ENCODE measurements around the gene IGF1R.

The IGF1R gene

DNA sequence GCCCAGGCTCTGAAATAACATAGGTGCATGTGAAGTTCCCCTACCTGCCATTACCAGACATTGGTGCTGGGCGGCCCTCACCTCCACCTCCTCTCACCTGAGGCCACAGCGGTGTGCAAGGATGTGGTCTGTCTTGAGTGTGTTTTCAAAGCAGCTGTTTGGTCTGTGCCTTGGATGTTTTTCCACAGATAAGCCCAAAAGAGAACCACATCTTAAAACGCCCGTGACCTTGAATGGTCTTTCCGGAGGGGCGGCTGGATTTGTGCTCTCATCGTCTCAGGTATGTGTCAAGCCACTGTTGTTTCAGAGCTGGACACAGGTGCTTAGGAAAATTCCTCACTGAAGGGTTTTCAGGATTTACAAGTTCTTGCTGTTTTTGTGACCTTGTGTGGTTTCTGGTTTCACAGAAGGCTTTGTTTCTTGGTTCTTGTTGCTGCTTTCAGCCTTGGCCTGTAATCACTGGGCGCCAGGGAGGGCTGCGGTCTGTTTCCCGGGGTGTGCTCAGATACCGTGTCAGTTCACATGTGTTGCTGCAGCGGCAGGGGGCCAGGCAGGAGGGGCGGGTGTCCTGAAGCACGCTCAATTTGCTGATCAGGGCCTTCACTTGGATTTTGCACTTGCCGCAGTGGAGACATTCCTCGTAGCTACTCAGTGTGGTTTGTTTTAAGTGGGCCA is 128.4 kb downstream of the IGF1R start:
- DNase-seq (ENCODE audit: low spot score) = no peak

- DNase-seq (ENCODE audit: low spot score) = no peak
Measured at GRCh38 chr15:98777426-98777825, 129.1 kb downstream of the IGF1R start.

- DNase-seq (ENCODE audit: low spot score) = no peak
Measured at GRCh38 chr15:98778263-98778959, 130.1 kb downstream of the IGF1R start.

DNA sequence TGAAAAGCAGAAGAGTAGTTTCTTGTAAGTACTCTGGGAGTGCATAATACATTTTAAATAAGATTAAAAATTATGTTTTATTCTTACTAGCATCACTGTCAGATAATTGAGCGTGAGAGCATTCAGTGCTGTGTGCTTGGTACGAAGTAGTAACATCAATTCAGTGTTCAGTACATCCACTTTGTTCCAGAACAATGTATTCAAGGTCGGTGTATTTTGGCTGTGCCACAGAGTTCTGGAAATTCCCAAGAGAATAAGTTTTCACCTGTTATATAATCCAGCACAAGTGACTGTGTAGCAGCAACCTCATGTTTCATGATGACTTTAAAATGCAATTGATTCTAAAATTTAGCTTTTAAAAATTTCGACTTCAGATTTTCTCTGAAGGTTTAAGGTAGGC is 130.6 kb downstream of the IGF1R start:
- no peak for DNase-seq (ENCODE audit: low spot score)

GRCh38 chr15:98779463-98780071 is 131.2 kb downstream of the IGF1R start:
- peak; percentile 72 for DNase-seq (ENCODE audit: low spot score)

- no peak for DNase-seq (ENCODE audit: low spot score)
Measured at GRCh38 chr15:98781838-98782237, 133.5 kb downstream of the IGF1R start.

- no peak for DNase-seq (ENCODE audit: low spot score)
Measured at GRCh38 chr15:98782801-98783200, 134.5 kb downstream of the IGF1R start.

- DNase-seq (ENCODE audit: low spot score) = no peak
Measured at GRCh38 chr15:98785431-98785806, 137.1 kb downstream of the IGF1R start.

DNA sequence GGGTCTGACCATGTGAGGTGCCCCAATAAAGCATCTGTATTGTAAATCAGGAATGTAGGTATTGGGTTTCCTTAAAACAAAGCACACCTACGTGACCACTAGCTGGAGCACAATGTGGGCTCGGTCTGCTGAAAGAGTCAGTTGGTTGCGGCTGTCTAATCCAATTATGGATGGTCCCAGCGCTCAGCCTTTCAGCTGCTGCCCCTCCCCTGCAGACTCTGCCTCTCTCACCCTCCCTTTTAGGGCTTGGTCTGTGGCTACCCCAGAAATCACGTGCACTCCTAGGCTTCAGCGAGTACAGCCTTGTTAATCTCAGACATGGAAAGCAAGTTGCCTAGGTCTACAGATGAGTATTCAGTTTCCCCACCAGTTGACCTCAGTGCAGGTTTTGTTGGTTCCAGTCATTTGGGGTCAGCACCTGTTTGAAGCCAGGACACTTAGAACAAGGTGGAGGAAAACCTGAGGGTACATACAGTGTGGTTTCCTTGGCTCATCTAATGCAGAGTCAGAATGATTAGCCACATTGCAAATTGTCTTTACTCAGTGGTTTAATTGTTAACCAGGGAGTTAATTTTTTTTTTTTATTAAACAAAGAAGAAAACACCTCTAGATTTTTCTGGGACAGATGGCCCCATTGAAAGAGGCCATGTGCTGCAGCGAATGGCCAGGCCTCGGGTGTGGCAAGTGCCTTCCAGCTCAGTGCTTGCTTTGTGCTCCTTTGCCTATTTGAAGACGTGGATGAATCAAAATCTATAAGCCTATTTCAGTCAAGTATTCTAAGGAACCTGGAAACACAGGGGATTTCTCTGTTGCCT is 137.7 kb downstream of the IGF1R start:
- DNase-seq (ENCODE audit: low spot score) = no peak

- DNase-seq (ENCODE audit: low spot score) = no peak
Measured at GRCh38 chr15:98786717-98787116, 138.4 kb downstream of the IGF1R start.

DNA sequence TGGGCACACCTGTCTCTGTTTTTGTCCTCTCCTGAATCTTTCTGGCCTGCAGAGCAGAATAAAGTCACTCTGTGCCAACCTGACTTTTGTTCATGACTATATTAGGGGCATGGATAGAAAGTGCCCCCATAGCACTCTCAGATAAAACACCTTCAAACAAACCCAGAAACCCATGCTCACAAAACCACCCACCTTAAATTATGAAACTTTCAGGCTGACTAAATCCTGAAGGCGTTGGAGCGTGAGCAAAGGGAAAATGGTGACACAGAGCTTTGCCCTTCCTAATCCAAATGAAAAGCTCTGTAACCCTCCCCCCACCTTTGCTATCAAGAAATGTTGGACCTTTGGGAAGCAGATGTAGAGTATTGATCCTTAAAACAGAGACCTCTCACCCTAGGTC is 138.9 kb downstream of the IGF1R start:
- DNase-seq (ENCODE audit: low spot score) = no peak

DNA sequence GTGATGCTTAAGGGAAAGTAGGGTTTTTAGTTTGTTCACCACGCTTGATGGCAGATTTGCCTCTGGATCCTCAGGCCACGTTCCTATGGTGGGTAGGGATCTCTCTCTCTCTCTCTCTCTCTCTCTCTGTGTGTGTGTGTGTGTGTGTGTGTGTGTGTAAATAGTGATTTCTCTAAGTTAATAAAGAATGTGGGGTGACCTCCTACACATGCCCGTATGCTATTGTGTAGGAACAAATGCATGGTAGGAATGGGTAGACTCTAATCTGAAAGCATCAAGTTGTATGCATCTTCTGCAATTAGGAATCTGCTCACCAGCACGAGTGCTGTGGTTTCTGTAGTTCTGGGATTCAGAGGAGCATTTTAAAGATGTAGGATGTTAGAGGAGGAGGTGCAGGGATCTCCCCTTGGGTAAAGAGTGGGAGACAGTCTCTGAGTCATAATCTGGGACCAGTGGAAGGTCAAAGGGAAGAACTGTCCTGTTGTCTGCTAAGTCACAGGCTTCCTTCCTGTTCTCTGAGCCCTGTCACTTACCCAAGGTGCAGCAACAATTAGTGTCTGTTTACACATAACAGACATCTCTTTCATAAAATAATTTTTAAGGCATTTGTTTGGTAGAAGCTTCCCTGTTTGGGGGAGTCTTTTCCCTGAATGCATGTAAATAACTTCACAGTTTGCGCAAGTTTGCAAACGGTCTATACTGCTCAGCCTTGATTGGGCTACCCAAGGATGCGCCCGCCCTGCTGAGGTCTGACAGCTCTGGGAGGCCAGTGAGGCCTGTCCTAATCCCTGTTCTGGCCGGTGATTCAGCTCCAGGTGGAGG is 139.8 kb downstream of the IGF1R start:
- DNase-seq (ENCODE audit: low spot score) = no peak

GRCh38 chr15:98789020-98789419 is 140.7 kb downstream of the IGF1R start:
- DNase-seq (ENCODE audit: low spot score) = no peak

DNA sequence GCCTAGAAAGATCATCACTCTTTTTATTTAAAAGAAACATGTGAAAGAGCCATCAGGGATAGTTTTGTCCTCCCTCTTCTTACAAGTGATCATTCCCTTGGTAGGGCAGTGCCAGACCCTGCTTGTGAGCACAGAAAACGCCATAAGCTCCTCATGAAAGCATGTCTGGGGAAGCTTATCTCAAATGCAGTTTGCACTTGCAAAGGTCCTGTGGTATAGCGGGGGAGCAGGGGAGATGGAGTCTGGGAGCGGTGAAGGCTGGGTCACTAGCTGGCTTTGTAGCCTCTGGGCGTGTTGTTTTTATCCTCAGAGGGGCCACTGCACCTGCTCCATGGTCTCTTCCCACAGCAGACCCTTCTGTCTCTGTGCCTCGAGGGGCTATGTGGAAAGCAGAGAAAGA is 141.9 kb downstream of the IGF1R start:
- no peak for DNase-seq (ENCODE audit: low spot score)

GRCh38 chr15:98791046-98791701 is 142.8 kb downstream of the IGF1R start:
- no peak for DNase-seq (ENCODE audit: low spot score)

- DNase-seq (ENCODE audit: low spot score) = no peak
Measured at GRCh38 chr15:98792117-98792516, 143.8 kb downstream of the IGF1R start.

DNA sequence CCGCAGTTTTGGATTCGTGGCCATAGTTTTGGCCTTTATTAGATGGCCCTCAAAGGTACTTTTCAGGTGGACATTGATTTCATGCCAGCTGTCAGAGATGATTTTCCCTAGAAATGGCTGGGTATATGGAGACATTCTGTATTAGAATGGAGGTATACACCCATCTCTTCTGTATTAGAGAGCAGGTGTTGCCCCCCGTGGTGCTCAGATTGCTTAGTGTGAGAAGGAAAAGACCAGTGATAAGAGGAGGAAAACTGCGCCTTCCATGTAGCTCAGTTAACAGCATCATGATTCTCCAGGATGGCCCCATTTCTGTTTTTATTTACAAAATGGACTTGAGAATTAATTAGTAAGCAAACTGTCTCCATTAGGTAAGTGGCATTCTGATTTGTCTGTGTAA is 145.9 kb downstream of the IGF1R start:
- no peak for DNase-seq (ENCODE audit: low spot score)

GRCh38 chr15:98794748-98795147 is 146.4 kb downstream of the IGF1R start:
- no peak for DNase-seq (ENCODE audit: low spot score)

- no peak for DNase-seq (ENCODE audit: low spot score)
Measured at GRCh38 chr15:98795980-98796379, 147.6 kb downstream of the IGF1R start.

DNA sequence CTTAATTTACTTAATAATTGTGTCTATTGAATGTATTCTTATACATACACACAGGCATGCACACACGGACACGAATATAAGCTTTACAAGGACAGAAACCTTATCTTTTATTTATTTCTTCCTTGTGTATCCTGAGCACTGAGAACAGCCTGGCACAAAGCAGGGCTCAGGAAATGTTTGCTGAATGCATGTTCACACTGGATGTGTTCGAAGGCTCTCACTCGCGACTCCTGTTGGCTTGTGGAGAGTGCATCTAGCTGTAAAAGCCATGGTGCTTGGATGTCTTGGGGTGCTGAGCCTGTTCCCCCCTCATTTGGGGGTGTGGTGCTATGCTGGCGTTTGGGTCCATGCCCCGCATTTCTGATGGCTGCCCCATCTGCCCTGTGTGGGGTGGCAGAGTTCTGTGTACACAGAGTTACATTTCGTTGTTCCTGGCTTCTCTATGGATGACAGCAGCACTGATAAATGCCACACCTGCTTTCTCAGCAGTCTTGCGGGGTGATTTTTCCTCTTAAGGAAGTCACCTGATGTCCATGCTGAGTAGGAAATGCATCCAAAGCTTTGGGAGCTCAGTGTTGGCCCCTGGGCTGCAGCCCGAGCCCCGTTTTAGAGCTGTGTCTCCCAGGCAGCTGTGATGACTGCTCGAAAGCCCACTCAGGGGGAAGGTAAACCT is 148.5 kb downstream of the IGF1R start:
- DNase-seq (ENCODE audit: low spot score) = no peak
